NCI-H526 (cell line): ENCODE results near the gene SPRED2.
A peak's percentile ranks its signal among the peaks of the same experiment; 100 is the strongest.

Experiments
- DNase-seq, 2 experiments: peaks; one replicate each; lab custom pipeline; 2025; lab: John Stamatoyannopoulos, UW

Gene SPRED2

GRCh38 chr2:65442420-65443020, 10.1 kb upstream of the SPRED2 start:
- DNase-seq = no peak

- DNase-seq = peak in 1 of 2 experiments; percentile 14
Observed at GRCh38 chr2:65438137-65438899, 5.9 kb upstream of the SPRED2 start.

GRCh38 chr2:65437392-65438135, 5.2 kb upstream of the SPRED2 start:
- no peak for DNase-seq

- peak; percentile 67 to 84 for DNase-seq
Observed at GRCh38 chr2:65436824-65437221, 4.4 kb upstream of the SPRED2 start.

GRCh38 chr2:65436169-65436823, 3.9 kb upstream of the SPRED2 start:
- DNase-seq = peak; percentile 42 to 84

- peak; percentile 50 to 87 for DNase-seq
Observed at GRCh38 chr2:65435625-65436168, 3.3 kb upstream of the SPRED2 start.

GRCh38 chr2:65434592-65435241, 2.3 kb upstream of the SPRED2 start:
- DNase-seq = no peak

- DNase-seq = peak; percentile 53 to 88
Observed at GRCh38 chr2:65431421-65432226, 775 bp downstream of the SPRED2 start.

- DNase-seq = peak; percentile 75 to 90
Observed at GRCh38 chr2:65430603-65431420, 1.6 kb downstream of the SPRED2 start.

- no peak for DNase-seq
Observed at GRCh38 chr2:65429786-65430602, 2.4 kb downstream of the SPRED2 start.

- DNase-seq = no peak
Observed at GRCh38 chr2:65427532-65427931, 4.9 kb downstream of the SPRED2 start.

GRCh38 chr2:65425276-65425675, 7.1 kb downstream of the SPRED2 start:
- no peak for DNase-seq

GRCh38 chr2:65424391-65424790, 8.0 kb downstream of the SPRED2 start:
- no peak for DNase-seq

- no peak for DNase-seq
Observed at GRCh38 chr2:65421432-65421748, 11.0 kb downstream of the SPRED2 start.

GRCh38 chr2:65420712-65421431, 11.5 kb downstream of the SPRED2 start:
- DNase-seq = no peak

- DNase-seq = no peak
Observed at GRCh38 chr2:65417509-65418085, 14.8 kb downstream of the SPRED2 start.

GRCh38 chr2:65416945-65417344, 15.5 kb downstream of the SPRED2 start:
- DNase-seq = peak in 1 of 2 experiments; percentile 9

- DNase-seq = no peak
Observed at GRCh38 chr2:65416321-65416720, 16.1 kb downstream of the SPRED2 start.
